Ovary (tissue), 9 donors: ENCODE measurements around the gene MAPT. TPM values are rescaled to one million over a fixed set of nuclear protein-coding genes. Genes with fewer than 3 reads are reported as not detected.

Experiments used
- DNase-seq, 5 donors: peaks; one replicate each; pipeline ENCODE4 v3.0.0-alpha.2; 2019 to 2020
- H3K27ac ChIP-seq, 2 donors: fragments of 200-600 bp; one replicate each; pipeline versions ENCODE4 v1.5.1 to v1.8.0; 2019 to 2022
- H3K27me3 ChIP-seq: fragments of 200-600 bp; one replicate; pipeline ENCODE4 v1.8.0; 2022
- H3K36me3 ChIP-seq: fragments of 200-600 bp; sonication (generic); one replicate; pipeline ENCODE4 v1.5.1; 2019
- H3K4me1 ChIP-seq: one replicate; pipeline ENCODE4 v1.8.1; 2013; ENCODE audit warnings: mild to moderate bottlenecking, moderate library complexity; ENCODE audit not compliant: insufficient read depth
- H3K4me3 ChIP-seq: fragments of 200-600 bp; sonication (generic); one replicate; pipeline ENCODE4 v1.5.1; 2017
- H3K9me3 ChIP-seq, 2 donors: fragments of 200-600 bp in 1 of 2; sonication (generic) in 1 of 2; one replicate each; pipeline versions ENCODE4 v1.5.1 to v1.8.1; 2013 to 2019; ENCODE audit warnings: mild to moderate bottlenecking in 1 of 2, moderate library complexity in 1 of 2
- CTCF ChIP-seq, 3 donors: fragments of 450-650 bp in 2 of 3; fragments of 200-600 bp in 1 of 3; IDR thresholded peaks; one replicate each; pipeline versions ENCODE4 v1.5.1 to v1.8.0; 2016 to 2022; ENCODE audit warnings: antibody characterized with exemption in 3 of 3, mild to moderate bottlenecking in 1 of 3
- EP300 ChIP-seq: sonication (generic); formaldehyde crosslinking; IDR thresholded peaks from one replicate; pipeline ENCODE4 v1.6.1; 2017; ENCODE audit warnings: antibody characterized with exemption
- POLR2A ChIP-seq: fragments of 450-650 bp; IDR thresholded peaks from one replicate; pipeline ENCODE4 v1.6.1; 2017; ENCODE audit warnings: antibody characterized with exemption, mild to moderate bottlenecking, moderate library complexity
- WGBS, 3 donors: extraction: QIAGEN DNeasy Blood & Tissue Kit in 1 of 3; methylation state at CpG; one replicate each; pipeline versions ENCODE4 v1.1.5 to v1.1.7; 2013 to 2017; 5-methylcytosine and 5-hydroxymethylcytosine counted together
- intact Hi-C, 4 donors: fragments of 100-400 bp; cut with DNase I; formaldehyde crosslinking; loops; one replicate each; pipeline versions ENCODE4 v1.11.0 to v1.15.1; 2022 to 2023
- polyA plus RNA-seq, 2 donors: library from polyadenylated mRNA; stranded (reverse); fragments of 200-250 nt in 1 of 2; fragments of 350-450 nt in 1 of 2; fragmentation: Illumina TruSeq in 1 of 2; extraction: RNeasy Lipid Tissue Mini Kit (QIAGEN cat#74804) in 1 of 2; gene quantifications; one replicate each; pipeline ENCODE4 v1.2.3, GENCODE V29; 2013 to 2014
- total RNA-seq, 7 donors: library from RNA; depleted of rRNA in 2 of 7; stranded (reverse); fragments of >200 nt in 2 of 7; fragmentation: NEBNext Ultra II Directional in 3 of 7; extraction: Animal tissue kit (Norgen Biotek cat#: 25700) in 3 of 7; gene quantifications; one replicate each; pipeline versions ENCODE4 v1.1.0 to v1.2.4, GENCODE V29; 2016 to 2023
- donor health status: DM: no; HTN: no; CAD: no; lungs with moderate emphysema.
- donor health status: DM: no; HTN: no; CAD: no.
- donor health status: Bipolar disorder and iron deficiency.
- donor health status: DM: yes; HTN: yes; CAD: no.
- donor health status: DM: no; HTN: no; CAD: no.
- donor health status: DM: yes; HTN: yes; CAD: no.

The MAPT gene
- total and polyA plus RNA-seq, 9 donors: 0.40 to 2.2 (median 1.1) TPM

GRCh38 chr17:45849536-45849990 lies 44.8 kb upstream of the MAPT start:
- no peaks in the 10 kb centered on the region for H3K36me3 ChIP-seq
- DNase-seq: no peak
- WGBS, 3 donors: 72 to 75% (median 74%) methylated on average over 7 of the region's 7 CpGs
- no peak overlapping the region for H3K27ac ChIP-seq
- no peaks in the 10 kb centered on the region for H3K4me1 ChIP-seq
- no peaks in the 10 kb centered on the region for H3K27me3 ChIP-seq
- no peaks in the 10 kb centered on the region for H3K9me3 ChIP-seq
- TF ChIP-seq EP300 (no peak), CTCF (IDR thresholded peaks at IDR 0.05) (no peak), POLR2A (no peak)
- no peak overlapping the region for H3K4me3 ChIP-seq
- intact Hi-C loops: no loop called here

- intact Hi-C loops: loop anchor here in 1 of 4 donors (5.0 kb wide), 1 partner anchor 208 kb away; no protein-coding TSS in a partner anchor
- no peak overlapping the region for H3K27ac ChIP-seq
- no peak for DNase-seq
- no peaks in the 10 kb centered on the region for H3K4me1 ChIP-seq
- H3K36me3 ChIP-seq: no peaks in the 10 kb centered on the region
- H3K9me3 ChIP-seq: no peaks in the 10 kb centered on the region
- 77 to 83% (median 77%) methylated on average over 3 to 4 of the region's 4 CpGs for WGBS, 3 donors
- H3K27me3 ChIP-seq: no peaks in the 10 kb centered on the region
- TF ChIP-seq POLR2A (no peak), EP300 (no peak), CTCF (IDR thresholded peaks at IDR 0.05) (no peak)
- no peak overlapping the region for H3K4me3 ChIP-seq
Observed at GRCh38 chr17:45850011-45850410, 44.3 kb upstream of the MAPT start.

GRCh38 chr17:45850468-45850867 lies 43.9 kb upstream of the MAPT start:
- Histone ChIP-seq H3K27ac (no peak overlapping the region), H3K4me1 (no peaks in the 10 kb centered on the region), H3K9me3 (no peaks in the 10 kb centered on the region), H3K27me3 (no peaks in the 10 kb centered on the region), H3K36me3 (no peaks in the 10 kb centered on the region), H3K4me3 (no peak overlapping the region)
- intact Hi-C loops: loop anchor here in 1 of 4 donors (5.0 kb wide), 1 partner anchor 208 kb away; no protein-coding TSS in a partner anchor
- no peak for TF ChIP-seq EP300
- TF ChIP-seq CTCF (IDR thresholded peaks at IDR 0.05): no peak
- no peak for TF ChIP-seq POLR2A
- WGBS, 3 donors: 82 to 85% (median 83%) methylated on average over 5 of the region's 5 CpGs
- no peak for DNase-seq

- intact Hi-C loops: loop anchor here in 1 of 4 donors (5.0 kb wide), 1 partner anchor 209 kb away; no protein-coding TSS in a partner anchor
- H3K27me3 ChIP-seq: no peaks in the 10 kb centered on the region
Observed at GRCh38 chr17:45851022-45851421, 43.3 kb upstream of the MAPT start.

More at GRCh38 chr17:45851022-45851421, 43.3 kb upstream of the MAPT start:
- H3K27ac ChIP-seq: no peak overlapping the region
- 80 to 84% (median 82%) methylated on average over 6 of the region's 6 CpGs for WGBS, 3 donors
- no peaks in the 10 kb centered on the region for H3K4me1 ChIP-seq
- H3K4me3 ChIP-seq: no peak overlapping the region
- no peaks in the 10 kb centered on the region for H3K36me3 ChIP-seq
- TF ChIP-seq CTCF (IDR thresholded peaks at IDR 0.05) (no peak), POLR2A (no peak), EP300 (no peak)
- no peaks in the 10 kb centered on the region for H3K9me3 ChIP-seq
- no peak for DNase-seq
